Left ventricle myocardium superior (tissue), 1 donor: ENCODE results near the gene PRR20E. TPM values are rescaled to one million over a fixed set of nuclear protein-coding genes. Genes with fewer than 3 reads are reported as not detected.
A peak's percentile ranks its signal among the peaks of the same experiment; 100 is the strongest.
"Not testable (repeated sequence)": the region's sequence is repeated elsewhere in the genome, so short reads cannot be mapped to it uniquely, and the experiment has no call there.

Source experiments
- ATAC-seq: fragments of 200-7000 bp; cut with Tn5 transposase; one replicate; pipeline ENCODE4 v1.9.1; 2020; ENCODE audit warnings: mild to moderate bottlenecking, moderate library complexity
- DNase-seq: peaks from one replicate; pipeline ENCODE4 v3.0.0-alpha.2; 2020
- intact Hi-C: fragments of 100-400 bp; cut with micrococcal nuclease; formaldehyde crosslinking; loops from one replicate; pipeline ENCODE4 v1.11.0; 2022
- long read RNA-seq: library from polyadenylated mRNA; unstranded; transcript quantifications from one replicate; pipeline ENCODE4 v2.0.0, GENCODE V29; 2021
- total RNA-seq: library from RNA; stranded (reverse); fragmentation: NEBNext Ultra II Directional; extraction: Animal tissue kit (Norgen Biotek cat#: 25700); gene quantifications from one replicate; pipeline ENCODE4 v1.2.1, GENCODE V29; 2021
- donor health status: DM: no; HTN: yes; CAD: no; lungs with severe emphysema.

PRR20E gene
- total RNA-seq, result not detected
- long read RNA-seq, result 0 reads

- ATAC-seq, intact Hi-C loops, DNase-seq: not testable (repeated sequence)
Observed at GRCh38 chr13:57166897-57167296, at the start of gene PRR20E. PRR20E (plus strand) TSS chr13:57167197; CDS start chr13:57167584, 387 bp downstream.

GRCh38 chr13:57123681-57124080 lies 43.3 kb upstream of the PRR20E start:
- ATAC-seq, result peak; percentile 100
- DNase-seq, result peak; percentile 56

GRCh38 chr13:57128909-57129308 lies 38.1 kb upstream of the PRR20E start:
- ATAC-seq (no peak), DNase-seq (no peak)
- intact Hi-C loops, result no loop called here

More at GRCh38 chr13:57123681-57124080, 43.3 kb upstream of the PRR20E start:
- intact Hi-C loops, result no loop called here

GRCh38 chr13:57136093-57136492 lies 30.9 kb upstream of the PRR20E start:
- intact Hi-C loops, result no loop called here
- no peak for ATAC-seq
- DNase-seq, result no peak

GRCh38 chr13:57137585-57137984 lies 29.4 kb upstream of the PRR20E start:
- ATAC-seq (no peak), DNase-seq (no peak)
- intact Hi-C loops, result no loop called here

GRCh38 chr13:57138988-57139387 lies 28.0 kb upstream of the PRR20E start:
- ATAC-seq, result no peak
- intact Hi-C loops, result no loop called here

GRCh38 chr13:57139781-57140180 lies 27.2 kb upstream of the PRR20E start:
- intact Hi-C loops, ATAC-seq, DNase-seq: not testable (repeated sequence)

More at GRCh38 chr13:57138988-57139387, 28.0 kb upstream of the PRR20E start:
- DNase-seq, result no peak

- ATAC-seq, DNase-seq, intact Hi-C loops: not testable (repeated sequence)
Observed at GRCh38 chr13:57140235-57140968, 26.6 kb upstream of the PRR20E start, which contains the start of gene PRR20A. PRR20A (plus strand) TSS chr13:57140918; CDS start chr13:57141305, 387 bp downstream.

GRCh38 chr13:57147188-57147587 lies 19.8 kb upstream of the PRR20E start, which contains the start of gene PRR20B:
PRR20B (plus strand) TSS chr13:57147488; CDS start chr13:57147875, 387 bp downstream.
- intact Hi-C loops, DNase-seq, ATAC-seq: not testable (repeated sequence)

GRCh38 chr13:57148106-57148505 lies 18.9 kb upstream of the PRR20E start:
- intact Hi-C loops, ATAC-seq, DNase-seq: not testable (repeated sequence)

GRCh38 chr13:57153761-57154160 lies 13.2 kb upstream of the PRR20E start, which contains the start of gene PRR20C:
PRR20C (plus strand) TSS chr13:57154061; CDS start chr13:57154448, 387 bp downstream.
- intact Hi-C loops, ATAC-seq, DNase-seq: not testable (repeated sequence)

GRCh38 chr13:57160332-57160731 lies 6.7 kb upstream of the PRR20E start, which contains the start of gene PRR20D:
PRR20D (plus strand) TSS chr13:57160632; CDS start chr13:57161019, 387 bp downstream.
- intact Hi-C loops, DNase-seq, ATAC-seq: not testable (repeated sequence)

GRCh38 chr13:57191667-57192066 lies 24.7 kb downstream of the PRR20E start:
- ATAC-seq (no peak), DNase-seq (no peak)
- intact Hi-C loops, result no loop called here

- DNase-seq (no peak), ATAC-seq (no peak)
- intact Hi-C loops, result no loop called here
Observed at GRCh38 chr13:57212989-57213388, 46.0 kb downstream of the PRR20E start.

Other genes starting within 250 kb of the PRR20E start
- gene PRR20A, start 26.3 kb upstream of the PRR20E start, total RNA-seq, result not detected
- gene PRR20B, start 19.7 kb upstream of the PRR20E start, total RNA-seq, result not detected
- gene PRR20C, start 13.1 kb upstream of the PRR20E start, total RNA-seq, result not detected
- gene PRR20D, start 6.6 kb upstream of the PRR20E start, total RNA-seq, result not detected